GM12891 (cell line): Measurements from ENCODE around the gene FOXD2.

ENCODE experiments used
- PAX5 ChIP-seq: IDR thresholded peaks from 2 replicates; pipeline ENCODE4 v1.6.1; 2011; ENCODE audit warnings: low read length, moderate library complexity, mild to moderate bottlenecking; ENCODE audit not compliant: insufficient read depth, severe bottlenecking
- POLR2A ChIP-seq: IDR thresholded peaks from 2 replicates; pipeline ENCODE4 v1.6.1; 2011; ENCODE audit warnings: low read depth, low read length, control low read depth
- POLR2AphosphoS5 ChIP-seq: IDR thresholded peaks from 2 replicates; pipeline ENCODE4 v1.6.1; 2011; ENCODE audit warnings: low read depth, low read length, control low read depth
- POU2F2 ChIP-seq: IDR thresholded peaks from 2 replicates; pipeline ENCODE4 v1.6.1; 2011; ENCODE audit warnings: low read depth, mild to moderate bottlenecking, control low read depth, low read length, moderate library complexity
- SPI1 ChIP-seq: IDR thresholded peaks from 2 replicates; pipeline ENCODE4 v1.6.1; 2011; ENCODE audit warnings: low read depth, low read length, control low read depth
- TAF1 ChIP-seq: IDR thresholded peaks from 2 replicates; pipeline ENCODE4 v1.6.1; 2011; ENCODE audit warnings: low read depth, low read length, control low read depth

DNA sequence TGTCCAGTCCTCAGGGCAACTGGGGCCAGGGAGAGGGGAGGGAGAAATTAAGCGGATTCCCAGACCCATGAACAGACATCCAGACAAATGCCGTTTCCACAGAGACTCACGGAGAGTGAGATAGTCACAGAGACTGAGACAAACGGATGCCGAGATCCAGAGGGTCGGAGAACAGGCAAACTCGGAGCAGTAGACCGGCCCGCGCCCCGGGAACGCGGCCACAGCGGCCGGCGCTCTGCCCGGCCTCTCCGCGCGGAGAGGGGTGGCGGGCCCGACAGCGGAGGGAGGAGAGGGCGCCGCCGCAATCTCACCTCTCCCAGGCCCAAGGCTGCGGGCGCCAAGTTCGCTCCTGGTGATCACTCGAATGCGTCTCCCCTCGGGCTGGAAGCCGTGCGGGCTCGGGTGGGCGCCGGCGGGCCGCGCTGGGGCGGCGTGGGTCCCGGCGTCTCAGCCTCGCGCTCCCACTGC is 831 bp upstream of the FOXD2 start:
- no peak for TF ChIP-seq POLR2AphosphoS5
- no peak for TF ChIP-seq POLR2A
- TF ChIP-seq SPI1, result no peak
- TF ChIP-seq PAX5, result no peak
- TF ChIP-seq POU2F2, result no peak
- TF ChIP-seq TAF1, result no peak
